Gastroesophageal sphincter (tissue), 3 donors: ENCODE data around the gene STEAP1B.

Source experiments
- CTCF ChIP-seq, 4 experiments: fragments of 200-600 bp in 2 of 4; fragments of 450-650 bp in 2 of 4; sonication (generic) in 1 of 4; IDR thresholded peaks; one replicate each; pipeline ENCODE4 v1.5.1; 2017 to 2019; ENCODE audit warnings: antibody characterized with exemption in 4 of 4, mild to moderate bottlenecking in 2 of 4, moderate library complexity in 2 of 4
- POLR2A ChIP-seq, 2 donors: fragments of 450-650 bp; IDR thresholded peaks; one replicate each; pipeline ENCODE4 v1.6.1; 2017; ENCODE audit warnings: antibody characterized with exemption in 2 of 2, mild to moderate bottlenecking in 2 of 2, moderate library complexity in 1 of 2
- POLR2AphosphoS5 ChIP-seq: sonication (generic); formaldehyde crosslinking; IDR thresholded peaks from one replicate; pipeline ENCODE4 v1.6.1; 2017; ENCODE audit warnings: antibody characterized with exemption

- TF ChIP-seq CTCF (IDR thresholded peaks at IDR 0.05) (no peak), POLR2AphosphoS5 (no peak), POLR2A (IDR thresholded peaks at IDR 0.05) (no peak)
Observed at GRCh38 chr7:22425361-22425760, 74.6 kb downstream of the STEAP1B start.
